NCI-H146 (cell line): ENCODE measurements around the gene CCDC178.
"Not testable (repeated sequence)": the region's sequence is repeated elsewhere in the genome, so short reads cannot be mapped to it uniquely, and the experiment has no call there.

Experiments used
- DNase-seq: peaks from one replicate; lab custom pipeline; 2025; lab: John Stamatoyannopoulos, UW

Gene CCDC178

DNA sequence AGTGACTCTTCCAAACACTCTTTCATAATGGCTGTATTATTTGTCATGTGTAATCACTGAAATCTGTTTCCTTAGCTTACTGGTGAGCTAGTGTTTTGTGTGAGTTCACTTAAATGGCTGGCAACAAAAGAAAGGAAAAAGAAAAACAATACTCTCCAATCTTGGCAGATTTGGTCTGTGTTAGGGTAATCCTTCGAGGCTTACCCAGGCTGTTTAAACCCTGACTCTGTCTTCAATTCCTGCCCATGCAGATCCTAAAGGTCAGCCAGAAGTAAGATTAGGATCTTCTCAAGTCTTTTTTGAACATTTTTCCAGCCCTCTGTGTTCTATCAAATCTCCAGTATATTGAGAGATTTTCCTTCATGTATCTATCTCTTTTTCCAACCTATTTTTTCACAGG lies 85.3 kb downstream of the CCDC178 start:
- peak; percentile 34 for DNase-seq

DNA sequence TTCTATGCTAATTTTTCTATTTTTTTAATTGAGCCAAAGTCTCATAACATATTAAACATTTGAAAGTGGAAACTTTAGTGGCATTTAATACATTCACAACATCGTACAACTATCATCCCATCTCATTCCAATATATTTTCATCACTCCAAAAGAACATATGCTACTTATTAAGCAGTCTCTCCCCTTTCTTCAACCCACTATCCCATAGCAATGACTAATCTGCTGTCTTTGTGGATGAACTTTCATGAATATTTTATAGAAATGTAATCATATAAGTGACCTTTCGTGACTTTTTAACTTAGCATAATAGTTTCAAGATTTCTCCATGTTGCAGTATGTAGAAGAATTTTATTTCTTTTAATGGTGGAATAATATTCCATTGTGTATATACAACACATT lies 90.3 kb downstream of the CCDC178 start:
- DNase-seq = no peak

DNA sequence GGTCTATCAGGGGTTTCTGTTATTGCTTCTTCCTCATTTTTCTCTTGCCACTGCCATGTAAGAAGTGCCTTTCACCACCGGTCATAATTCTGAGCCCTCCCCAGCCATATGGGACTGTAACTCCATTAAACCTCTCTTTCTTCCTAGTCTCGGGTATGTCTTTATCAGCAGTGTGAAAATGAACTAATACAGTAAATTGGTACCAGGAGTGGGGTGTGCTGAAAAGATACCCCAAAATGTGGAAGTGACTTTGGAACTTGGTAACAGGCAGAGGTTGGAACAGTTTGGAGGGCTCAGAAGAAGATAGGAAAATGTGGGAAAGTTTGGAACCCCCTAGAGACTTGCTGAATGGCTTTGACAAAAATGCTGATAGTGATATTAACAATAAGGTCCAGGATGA lies 100.8 kb downstream of the CCDC178 start:
- DNase-seq = not testable (repeated sequence)

DNA sequence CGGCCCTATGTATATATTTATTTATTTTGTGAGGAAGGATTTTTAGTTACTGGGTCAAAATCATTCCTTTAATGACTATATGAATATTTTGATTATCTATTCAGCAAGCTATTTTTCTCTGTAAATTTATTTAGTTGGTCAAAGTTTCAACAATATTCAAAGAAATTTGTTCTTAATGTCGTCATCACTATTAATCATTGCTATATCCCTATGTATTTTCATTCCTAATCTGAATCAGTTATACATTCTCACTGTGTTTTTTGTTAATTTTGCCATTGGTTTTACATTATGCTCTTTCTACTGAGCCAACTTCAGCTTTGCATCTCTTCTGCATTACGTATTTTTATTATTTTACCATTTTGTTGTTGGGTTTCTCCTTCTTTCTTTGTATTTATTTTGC lies 105.7 kb downstream of the CCDC178 start:
- no peak for DNase-seq

DNA sequence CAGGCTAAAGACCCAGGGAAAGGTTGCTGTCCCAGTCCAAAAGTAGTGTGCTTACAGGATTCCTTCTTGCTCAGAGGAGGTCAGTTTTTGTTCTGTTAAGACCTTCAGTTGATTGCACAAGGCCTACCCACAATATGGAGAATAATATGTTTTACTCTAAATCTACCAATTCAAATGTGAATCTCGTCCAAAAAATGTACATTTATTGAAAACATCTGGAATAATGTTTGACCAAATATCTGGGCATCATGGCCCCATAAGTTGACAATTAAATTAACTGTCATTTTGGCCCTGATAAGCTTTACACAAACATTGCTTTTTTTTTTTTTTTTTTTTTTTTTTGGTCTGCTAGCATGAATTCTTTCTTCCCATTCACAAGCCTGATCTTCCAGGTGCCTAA lies 109.8 kb downstream of the CCDC178 start:
- DNase-seq = no peak

DNA sequence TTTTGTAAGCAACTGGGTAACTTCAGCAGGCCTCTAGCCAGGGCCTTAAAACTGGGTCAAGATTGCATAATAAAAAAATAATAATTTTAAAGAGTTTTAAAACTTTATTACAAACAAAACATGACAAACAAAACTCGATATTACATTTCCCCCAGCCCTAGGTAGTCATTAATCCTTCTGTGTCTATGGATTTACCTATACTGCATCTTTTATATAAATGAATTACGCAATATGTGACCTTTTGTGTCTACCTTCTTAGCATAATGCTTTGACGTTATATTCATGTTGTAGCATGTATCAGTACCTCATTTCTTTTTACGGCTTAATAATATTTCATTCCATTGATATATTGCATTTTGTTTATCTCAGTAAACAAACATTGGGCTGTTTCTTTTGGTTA lies 113.5 kb downstream of the CCDC178 start:
- no peak for DNase-seq

DNA sequence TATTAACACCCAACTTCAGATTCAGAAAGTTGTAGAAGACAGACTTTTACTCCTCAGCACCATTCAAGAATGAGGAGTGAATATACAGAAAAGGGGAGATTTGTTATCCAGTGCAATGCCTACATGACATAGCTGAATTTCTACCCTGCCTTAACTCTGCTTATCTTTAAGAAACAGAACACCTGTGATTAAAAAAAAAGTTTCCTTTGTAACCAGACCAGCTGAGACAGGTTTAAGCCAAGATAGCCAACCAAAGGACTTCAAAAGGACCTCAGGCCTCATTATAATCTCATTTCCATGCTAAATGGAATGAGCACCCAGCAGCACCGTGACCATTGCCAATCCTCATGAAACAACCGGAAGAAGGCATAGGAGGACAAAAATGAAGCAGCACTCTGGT lies 122.9 kb downstream of the CCDC178 start:
- DNase-seq = no peak

DNA sequence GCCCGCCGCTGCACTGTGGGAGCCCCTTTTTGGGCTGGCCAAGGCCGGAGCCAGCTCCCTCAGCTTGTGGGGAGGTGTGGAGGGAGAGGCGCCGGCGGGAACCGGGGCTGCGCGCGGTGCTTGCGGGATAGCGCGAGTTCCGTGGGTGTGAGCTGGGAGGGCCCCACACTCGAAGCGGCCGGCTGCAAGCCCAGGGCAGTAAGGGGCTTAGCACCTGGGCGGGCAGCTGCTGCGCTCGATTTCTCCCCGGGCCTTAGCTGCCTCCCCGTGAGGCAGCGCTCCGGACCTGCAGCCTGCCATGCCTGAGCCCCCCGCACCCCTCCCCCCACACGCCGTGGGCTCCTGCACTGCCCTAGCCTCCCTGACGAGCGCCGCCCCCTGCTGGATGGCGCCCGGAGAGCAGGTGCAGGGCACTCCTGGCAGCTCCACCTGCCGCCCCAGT lies 124.4 kb downstream of the CCDC178 start:
- no peak for DNase-seq

DNA sequence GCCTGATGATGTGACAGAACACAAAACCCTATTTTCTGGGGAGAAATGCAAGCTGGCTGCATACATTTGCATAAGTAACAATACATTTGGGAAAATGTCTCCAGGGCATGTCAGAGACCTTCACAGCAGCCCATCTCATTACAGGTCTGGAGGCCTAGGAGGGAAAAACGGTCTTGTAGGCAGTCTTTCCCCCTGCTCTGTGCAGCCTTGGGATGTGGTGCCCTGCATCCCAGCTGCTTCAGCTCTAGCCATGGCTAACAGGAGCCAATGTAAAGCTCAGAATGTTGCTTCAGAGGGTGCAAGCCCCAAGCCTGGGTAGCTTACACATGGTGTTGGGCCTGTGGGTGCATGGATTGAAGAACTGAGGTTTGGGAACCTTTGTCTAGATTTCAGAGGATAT lies 133.0 kb downstream of the CCDC178 start:
- DNase-seq = no peak

DNA sequence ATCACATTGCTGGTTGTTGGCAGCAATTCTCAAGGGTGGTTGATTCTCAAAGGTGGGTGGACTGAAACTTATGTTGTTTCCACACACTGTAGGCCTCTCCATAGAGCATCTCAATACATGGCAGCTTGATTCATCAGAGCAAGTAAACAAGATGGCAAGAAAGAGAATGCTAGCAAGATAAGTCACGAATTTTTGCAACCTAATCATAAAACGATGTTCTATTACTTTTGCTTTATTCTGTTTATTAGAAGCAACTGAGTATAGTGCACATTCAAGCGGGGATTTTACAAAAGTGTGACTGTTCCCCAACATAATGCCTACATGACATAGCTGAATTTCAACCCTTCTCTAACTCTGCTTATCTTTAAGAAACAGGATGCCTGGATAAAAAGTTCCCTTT lies 136.2 kb downstream of the CCDC178 start:
- DNase-seq = no peak

DNA sequence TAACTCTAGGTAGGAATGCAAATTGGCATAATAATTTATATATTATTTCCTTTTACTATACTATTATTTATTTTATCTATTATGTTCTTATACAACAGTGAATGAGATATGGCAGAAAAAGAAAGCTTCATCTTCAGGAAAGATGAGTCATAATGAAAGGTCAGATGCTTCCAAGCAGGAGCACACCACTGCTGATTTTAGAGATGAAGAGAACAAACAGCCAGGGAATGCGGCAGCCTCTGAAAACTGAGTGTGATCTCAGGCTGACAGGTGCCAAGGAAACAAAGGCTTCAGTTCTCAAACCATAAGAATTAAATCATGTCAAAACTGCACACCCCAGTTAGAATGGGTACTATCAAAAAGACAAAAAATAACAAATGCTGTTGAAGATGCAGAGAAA lies 149.0 kb downstream of the CCDC178 start:
- no peak for DNase-seq

DNA sequence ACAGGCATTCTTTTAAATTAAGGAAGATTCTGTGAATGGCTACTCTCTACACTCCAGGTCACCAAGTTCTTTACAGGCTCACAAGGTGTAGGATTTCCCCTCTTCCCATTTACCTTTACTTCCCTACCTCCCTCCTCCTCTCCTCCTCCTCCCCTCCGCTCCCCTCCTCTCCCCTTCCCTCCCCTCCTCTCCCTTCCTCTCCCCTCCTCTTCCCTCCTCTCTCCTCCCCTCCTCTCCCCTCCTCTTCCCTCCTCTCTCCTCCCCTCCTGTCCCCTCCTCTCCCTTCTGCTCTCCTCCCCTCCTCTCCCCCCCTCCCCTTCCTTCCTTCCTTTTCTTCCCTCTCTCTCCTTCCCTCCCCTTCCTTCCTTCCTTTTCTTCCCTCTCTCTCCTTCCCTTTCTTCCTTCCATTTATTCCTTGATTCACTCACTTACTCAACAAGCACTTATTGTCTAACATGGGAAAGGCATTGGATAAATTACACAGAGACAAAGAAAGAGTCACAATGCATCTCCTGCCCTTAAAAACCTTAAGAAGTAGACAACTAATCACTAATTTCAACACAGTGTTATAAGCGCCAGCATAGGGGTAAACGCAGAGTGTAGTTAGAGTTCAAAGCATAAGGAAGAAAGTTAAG lies 152.3 kb downstream of the CCDC178 start:
- no peak for DNase-seq

DNA sequence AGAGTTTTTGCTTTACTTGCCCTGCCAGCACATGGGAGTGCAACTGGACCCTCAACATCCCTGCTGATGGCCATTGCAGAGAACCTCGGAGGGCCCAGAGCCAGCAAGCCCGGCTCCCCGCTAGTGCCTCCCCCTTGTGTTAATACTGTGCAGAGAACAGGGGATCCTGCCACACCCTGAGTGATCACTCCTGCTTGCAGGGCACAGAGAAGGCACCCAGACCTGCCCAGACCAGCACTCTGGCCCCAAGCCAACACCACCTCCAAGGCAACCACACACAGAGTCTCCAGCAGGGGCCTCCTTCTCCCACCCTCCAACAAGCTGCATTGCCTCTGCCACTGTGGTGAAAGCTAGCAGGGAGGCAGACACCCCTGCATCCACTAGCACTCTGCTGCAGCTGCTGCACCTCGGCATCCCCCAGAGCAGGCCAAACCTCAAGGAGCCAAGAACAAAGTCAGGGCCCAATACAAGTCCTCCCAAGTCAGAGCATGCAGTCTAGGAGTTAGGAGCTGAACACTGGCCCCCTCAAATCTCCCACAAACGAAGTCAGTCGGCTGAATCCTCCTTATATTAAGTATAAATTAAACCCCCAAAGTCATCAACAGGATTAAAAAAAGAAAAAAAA lies 157.7 kb downstream of the CCDC178 start:
- DNase-seq = no peak

DNA sequence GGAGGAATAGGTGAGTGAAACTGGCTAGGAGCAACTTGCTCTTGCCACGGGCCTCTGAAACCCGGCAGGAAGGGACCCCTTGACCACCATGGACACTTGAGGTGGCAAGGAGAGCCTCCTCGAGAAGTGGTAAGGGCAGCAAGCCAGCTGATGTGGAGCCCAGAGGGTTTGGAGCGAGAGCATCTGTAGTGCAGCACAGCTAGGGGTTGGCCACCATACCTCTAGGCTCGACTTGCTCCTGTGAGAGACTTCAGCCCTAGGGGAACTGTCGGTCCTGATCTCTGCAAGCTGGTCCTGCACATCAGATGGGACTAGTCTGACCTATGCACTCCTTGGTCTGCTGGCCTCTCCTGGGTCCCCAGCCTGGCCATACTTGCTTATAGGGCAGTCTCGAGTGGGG lies 158.4 kb downstream of the CCDC178 start:
- DNase-seq = no peak

DNA sequence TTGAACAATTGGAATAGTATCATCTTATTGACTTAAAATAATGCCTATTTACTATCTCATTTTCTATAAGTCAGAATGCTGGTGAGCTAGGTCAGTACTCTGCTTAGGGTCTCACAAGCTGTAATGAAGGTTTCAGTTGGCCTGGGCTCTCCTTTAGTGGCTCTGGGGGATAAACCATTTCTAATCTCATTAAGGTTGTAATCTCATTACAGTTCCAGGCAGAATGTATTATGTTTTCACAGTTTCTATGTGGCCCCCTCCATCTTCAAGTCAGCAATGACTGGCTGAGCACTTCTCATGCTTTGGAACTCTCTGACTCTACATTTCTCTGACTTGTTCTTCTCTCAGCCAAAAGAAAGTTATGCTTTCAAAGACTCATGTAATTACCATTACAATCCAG lies 163.1 kb downstream of the CCDC178 start:
- no peak for DNase-seq

DNA sequence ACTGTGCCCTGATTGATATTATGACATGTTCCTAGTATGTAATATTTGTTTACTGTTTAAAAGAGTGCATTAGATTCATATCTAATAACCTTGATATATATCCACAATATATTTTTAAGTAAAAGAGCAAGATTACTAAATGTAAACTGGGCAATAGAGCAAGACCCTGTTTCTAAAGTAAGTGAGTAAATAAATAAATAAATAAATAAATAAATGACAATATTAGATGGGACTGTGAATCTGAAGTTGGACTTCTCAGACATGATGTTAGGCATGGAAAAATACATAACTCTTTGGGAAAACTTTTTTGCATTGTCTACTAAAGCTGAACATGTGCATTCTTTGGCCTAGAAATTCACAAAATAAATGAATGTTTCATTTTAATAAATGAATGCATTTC lies 164.7 kb downstream of the CCDC178 start:
- no peak for DNase-seq

DNA sequence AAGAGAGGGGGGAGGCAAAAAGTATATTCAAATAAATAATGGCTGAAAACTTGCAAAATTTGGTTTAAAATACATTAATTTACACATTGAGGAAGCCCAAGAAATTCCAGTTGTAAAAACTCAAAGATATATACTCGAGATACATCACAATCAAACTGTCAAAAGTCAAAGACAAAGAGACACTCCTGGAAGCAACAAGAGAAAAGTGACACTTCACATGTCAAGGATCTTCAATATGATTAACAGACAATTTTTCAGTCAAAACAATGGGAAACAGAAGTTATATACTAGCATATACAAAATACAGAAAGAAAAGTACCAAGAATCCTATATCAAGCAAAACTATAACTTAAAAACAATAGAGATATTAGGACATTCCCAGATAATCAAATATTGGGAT lies 170.2 kb downstream of the CCDC178 start:
- no peak for DNase-seq

DNA sequence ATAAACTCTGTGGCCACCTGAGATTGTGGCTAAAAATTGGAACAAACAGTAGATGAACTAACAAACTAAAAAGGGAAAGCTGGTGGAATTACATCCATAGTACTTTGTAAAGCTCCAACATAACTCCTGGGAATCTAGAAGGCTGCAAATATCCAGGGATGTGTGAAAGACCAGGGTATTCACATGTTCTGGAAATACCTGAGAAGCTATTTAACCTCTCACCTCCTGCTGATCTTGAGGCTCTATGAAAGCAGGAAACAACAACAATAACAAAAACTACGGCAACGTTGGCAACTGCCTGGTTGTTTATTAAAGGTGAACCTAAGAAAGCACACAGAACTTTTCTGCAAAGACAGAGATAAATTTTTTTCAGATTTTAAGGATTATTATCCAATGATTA lies 171.3 kb downstream of the CCDC178 start:
- DNase-seq = no peak

DNA sequence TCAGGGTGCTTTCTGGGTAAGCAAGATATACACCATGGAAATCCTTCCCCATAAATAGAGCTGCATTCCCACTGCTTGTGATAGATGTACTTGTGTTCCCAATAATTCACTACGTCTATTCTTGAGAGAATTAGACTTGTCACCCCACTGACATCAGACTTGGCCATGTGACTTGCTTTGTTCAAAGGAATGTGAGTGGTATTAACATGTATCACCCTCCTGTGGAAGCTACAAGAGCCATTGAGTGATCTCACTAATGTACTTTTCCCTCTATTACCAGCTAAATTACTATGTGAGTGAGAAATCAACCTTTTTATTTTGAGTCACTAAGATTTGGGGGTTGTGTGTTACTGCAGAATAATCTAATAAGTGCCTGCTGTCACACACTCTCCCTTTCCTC lies 176.0 kb downstream of the CCDC178 start:
- no peak for DNase-seq

DNA sequence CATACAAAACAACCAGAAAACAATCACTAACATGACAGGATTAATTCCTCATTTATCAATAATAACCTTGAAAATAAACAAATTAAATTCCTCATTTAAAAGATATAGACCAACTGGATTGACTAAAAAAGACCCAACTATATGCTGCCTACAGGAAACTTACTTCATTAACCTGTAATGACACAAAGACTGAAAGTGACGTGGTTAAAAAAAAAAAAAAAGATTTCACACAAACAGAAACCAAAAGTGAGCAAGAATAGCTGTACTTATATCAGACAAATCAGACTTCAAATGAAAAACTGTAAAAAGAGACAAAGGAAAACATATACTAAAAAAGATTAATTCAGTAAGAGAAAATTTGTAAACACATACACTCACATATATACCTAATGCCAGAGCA lies 201.2 kb downstream of the CCDC178 start:
- DNase-seq = no peak

DNA sequence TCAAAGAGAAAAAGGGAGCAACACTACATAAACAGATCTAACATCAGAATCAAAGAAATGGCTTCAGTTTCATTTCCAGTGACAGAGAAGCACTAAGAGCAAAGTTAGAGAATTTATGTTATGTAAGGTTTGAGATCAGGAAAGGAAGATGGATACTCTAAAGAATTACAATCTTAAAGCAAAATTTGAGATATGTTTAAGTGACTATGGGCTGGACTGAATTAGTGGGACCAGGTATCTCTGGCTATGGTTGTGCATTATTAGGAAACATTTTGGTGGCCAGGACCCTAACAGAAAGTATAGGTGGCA lies 208.2 kb downstream of the CCDC178 start:
- no peak for DNase-seq

DNA sequence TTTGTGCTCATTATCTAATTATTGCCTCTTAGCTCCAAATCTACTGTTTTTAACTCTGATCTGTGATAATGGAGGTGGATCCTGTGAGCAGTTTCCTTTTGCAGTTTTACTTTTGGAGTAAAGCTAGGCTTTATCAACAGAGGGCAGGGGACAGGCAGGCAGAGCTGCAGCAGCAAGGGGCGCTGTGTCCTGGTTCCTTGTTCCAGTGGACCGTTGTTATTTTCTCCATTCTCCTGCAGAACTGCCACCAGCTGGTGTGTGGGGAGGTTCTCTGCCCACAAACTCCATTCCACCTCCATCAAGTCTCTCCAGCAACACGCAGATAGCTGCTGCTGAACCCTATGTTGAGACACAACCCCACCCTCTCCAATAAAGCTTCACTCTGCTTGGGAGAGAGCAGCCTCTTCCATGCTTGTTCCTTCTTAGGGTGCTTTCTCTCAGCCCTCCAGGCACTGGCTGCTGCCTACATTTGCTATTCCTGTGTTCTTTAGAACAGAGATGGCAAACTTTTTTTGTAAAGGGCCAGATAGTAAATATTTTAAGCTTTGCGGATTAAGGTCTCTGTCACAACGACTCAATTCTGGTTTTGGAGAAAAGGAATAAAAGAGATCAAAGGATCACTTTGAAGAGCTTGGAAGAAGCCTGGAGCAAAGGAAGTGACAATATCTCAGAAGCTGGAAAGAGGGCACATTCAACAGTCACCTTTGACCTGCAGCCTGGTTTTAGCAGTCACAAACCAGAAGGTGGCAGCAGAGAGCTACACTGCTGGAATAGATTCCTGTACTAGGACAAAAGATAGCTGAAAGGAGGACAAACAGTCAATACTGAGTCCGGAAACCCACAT lies 208.8 kb downstream of the CCDC178 start:
- DNase-seq = peak; percentile 87

DNA sequence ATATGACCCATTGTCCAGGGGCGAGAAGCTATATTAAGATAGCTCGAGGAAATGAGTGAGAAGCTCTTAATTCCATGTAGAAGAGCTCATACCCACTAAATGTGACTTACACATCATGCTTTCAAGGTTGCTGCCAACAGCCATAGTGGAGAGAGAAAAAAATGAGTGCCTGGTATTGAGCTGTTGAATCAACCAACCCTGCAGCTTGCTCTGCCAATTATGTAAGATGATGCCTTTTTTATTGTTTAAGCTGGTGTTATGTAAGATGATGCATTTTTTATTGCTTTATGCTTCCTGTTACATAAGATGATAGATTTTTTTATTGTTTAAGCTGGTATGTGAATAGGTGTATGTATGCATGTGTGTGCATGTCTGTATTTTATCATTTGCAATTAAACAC lies 228.2 kb downstream of the CCDC178 start:
- peak; percentile 48 for DNase-seq
